GM13977 (cell line): ENCODE results near the gene FJX1.
"Not testable (repeated sequence)": the region's sequence is repeated elsewhere in the genome, so short reads cannot be mapped to it uniquely, and the experiment has no call there.

Experiments used
- DNase-seq: peaks from one replicate; pipeline ENCODE4 v3.0.0; 2012; ENCODE audit warnings: low spot score
- CTCF ChIP-seq: IDR thresholded peaks from 2 replicates; pipeline ENCODE4 v1.5.1; 2012; ENCODE audit warnings: mild to moderate bottlenecking, control low read depth; ENCODE audit not compliant: insufficient read depth; ENCODE audit errors: extremely low read depth, missing control alignments
- in situ Hi-C: fragments of 300-500 bp; cut with MboI; formaldehyde crosslinking; loops from one replicate; pipeline ENCODE4 v1.12.0; 2022; ENCODE audit warnings: low sequenced_read_pairs, low pct_unique_long_range_greater_than_20kb, mixed read lengths, inconsistent platforms; ENCODE audit not compliant: unreplicated experiment

Gene FJX1

GRCh38 chr11:35667257-35667656, 49.0 kb downstream of the FJX1 start:
- no peak for TF ChIP-seq CTCF

GRCh38 chr11:35668350-35668749, 50.1 kb downstream of the FJX1 start:
- DNase-seq, in situ Hi-C loops: not testable (repeated sequence)

More at GRCh38 chr11:35667257-35667656, 49.0 kb downstream of the FJX1 start:
- no peak for DNase-seq
- in situ Hi-C loops, result no loop called here
